ENCODE results near the gene CDK14.

DNA sequence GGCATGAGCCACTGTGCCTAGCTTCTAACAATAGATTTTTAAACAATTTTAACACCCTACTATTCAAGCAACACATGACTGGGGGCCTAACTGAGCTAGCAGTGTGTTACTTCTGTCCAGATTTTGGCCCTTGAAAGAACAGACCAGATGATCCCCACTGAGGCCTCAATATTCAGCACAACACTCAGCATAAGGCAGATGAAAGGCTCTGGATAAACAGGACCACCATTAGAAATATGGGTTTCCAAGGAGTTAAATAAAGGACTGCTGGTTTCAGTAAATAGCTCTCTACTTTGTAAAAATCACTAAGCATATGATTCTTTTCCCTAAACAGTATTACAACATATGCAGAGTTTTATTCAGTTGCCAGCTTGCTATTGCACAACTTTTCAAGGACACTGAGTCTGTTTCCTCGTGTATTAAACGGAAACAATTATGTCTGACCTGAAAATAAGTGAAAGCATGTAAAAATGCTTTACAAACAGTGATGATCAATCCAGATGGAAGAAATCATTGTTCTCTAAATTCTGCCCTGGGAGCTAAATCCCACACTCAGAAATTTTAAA is 644.3 kb downstream of the CDK14 start:
- TF ChIP-seq, protein P1, sequence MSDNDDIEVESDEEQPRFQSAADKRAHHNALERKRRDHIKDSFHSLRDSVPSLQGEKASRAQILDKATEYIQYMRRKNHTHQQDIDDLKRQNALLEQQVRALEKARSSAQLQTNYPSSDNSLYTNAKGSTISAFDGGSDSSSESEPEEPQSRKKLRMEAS (CRISPR knock-in tag; IDR thresholded peaks at IDR 0.05), result no peak
- TF ChIP-seq, protein P2, sequence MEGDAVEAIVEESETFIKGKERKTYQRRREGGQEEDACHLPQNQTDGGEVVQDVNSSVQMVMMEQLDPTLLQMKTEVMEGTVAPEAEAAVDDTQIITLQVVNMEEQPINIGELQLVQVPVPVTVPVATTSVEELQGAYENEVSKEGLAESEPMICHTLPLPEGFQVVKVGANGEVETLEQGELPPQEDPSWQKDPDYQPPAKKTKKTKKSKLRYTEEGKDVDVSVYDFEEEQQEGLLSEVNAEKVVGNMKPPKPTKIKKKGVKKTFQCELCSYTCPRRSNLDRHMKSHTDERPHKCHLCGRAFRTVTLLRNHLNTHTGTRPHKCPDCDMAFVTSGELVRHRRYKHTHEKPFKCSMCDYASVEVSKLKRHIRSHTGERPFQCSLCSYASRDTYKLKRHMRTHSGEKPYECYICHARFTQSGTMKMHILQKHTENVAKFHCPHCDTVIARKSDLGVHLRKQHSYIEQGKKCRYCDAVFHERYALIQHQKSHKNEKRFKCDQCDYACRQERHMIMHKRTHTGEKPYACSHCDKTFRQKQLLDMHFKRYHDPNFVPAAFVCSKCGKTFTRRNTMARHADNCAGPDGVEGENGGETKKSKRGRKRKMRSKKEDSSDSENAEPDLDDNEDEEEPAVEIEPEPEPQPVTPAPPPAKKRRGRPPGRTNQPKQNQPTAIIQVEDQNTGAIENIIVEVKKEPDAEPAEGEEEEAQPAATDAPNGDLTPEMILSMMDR (IDR thresholded peaks at IDR 0.05), result no peak
- TF ChIP-seq RELA (CRISPR knock-in tag; IDR thresholded peaks at IDR 0.05; ENCODE audit: borderline replicate concordance), result no peak
- TF ChIP-seq FOXJ3 (CRISPR knock-in tag; IDR thresholded peaks at IDR 0.05; ENCODE audit: borderline replicate concordance), result no peak
